Measurements from ENCODE around the gene RASAL3.
"Not testable (repeated sequence)": the region's sequence is repeated elsewhere in the genome, so short reads cannot be mapped to it uniquely, and the experiment has no call there.

Gene RASAL3

GRCh38 chr19:15473821-15474220 lies 9.5 kb upstream of the RASAL3 start:
- not testable (repeated sequence) for DNase-seq (ENCODE audit: low spot score)

DNA sequence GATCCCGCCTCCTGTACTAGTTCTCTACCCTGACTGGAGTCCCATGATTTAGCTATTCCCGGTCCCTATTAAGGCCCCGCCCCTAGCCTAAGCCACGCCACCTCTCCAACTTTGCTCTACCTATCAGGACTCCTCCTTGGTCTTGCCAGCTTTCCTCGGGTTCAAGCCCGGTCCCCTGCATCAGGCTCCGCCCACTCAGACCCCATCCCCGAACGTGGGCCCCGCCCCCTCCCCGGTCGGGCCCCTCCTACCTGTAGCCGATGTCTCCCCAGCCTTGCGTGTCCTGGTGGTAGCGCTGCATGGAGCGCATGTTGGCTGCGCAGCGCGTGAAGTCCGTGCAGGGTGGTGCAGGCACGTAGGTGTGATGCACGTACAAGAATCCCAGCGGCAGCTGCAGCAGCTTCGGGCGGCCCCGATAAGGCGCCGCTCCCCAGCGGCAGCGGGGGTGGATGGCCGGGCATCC lies 7.3 kb upstream of the RASAL3 start:
- DNase-seq (ENCODE audit: low spot score): no peak

- no peak for DNase-seq (ENCODE audit: low spot score)
Observed at GRCh38 chr19:15469513-15470297, 5.4 kb upstream of the RASAL3 start.

GRCh38 chr19:15468675-15469512 lies 4.5 kb upstream of the RASAL3 start:
- no peak for DNase-seq (ENCODE audit: low spot score)

DNA sequence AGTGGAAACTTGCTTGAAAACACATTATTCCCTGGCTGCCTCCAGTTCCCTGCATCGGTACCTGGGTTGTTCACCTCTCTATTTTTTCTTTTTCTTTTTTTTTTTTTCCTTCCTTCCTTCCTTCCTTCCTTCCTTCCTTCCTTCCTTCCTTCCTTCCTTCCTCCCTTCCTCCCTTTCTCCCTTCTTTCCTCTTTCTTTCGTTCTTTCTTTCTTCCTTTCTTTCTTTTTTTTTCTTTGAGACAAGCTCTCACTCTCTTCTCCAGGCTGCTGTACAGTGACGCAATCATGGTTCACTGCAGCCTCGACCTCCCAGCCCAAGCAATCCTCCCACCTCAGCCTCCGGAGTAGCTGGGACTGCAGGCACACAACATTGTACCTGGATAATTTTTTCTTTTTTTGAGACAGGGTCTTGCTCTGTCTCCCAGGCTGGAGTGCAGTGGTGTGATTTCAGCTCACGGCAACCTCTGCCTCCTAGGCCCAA lies 3.4 kb upstream of the RASAL3 start:
- no peak for DNase-seq (ENCODE audit: low spot score)

DNA sequence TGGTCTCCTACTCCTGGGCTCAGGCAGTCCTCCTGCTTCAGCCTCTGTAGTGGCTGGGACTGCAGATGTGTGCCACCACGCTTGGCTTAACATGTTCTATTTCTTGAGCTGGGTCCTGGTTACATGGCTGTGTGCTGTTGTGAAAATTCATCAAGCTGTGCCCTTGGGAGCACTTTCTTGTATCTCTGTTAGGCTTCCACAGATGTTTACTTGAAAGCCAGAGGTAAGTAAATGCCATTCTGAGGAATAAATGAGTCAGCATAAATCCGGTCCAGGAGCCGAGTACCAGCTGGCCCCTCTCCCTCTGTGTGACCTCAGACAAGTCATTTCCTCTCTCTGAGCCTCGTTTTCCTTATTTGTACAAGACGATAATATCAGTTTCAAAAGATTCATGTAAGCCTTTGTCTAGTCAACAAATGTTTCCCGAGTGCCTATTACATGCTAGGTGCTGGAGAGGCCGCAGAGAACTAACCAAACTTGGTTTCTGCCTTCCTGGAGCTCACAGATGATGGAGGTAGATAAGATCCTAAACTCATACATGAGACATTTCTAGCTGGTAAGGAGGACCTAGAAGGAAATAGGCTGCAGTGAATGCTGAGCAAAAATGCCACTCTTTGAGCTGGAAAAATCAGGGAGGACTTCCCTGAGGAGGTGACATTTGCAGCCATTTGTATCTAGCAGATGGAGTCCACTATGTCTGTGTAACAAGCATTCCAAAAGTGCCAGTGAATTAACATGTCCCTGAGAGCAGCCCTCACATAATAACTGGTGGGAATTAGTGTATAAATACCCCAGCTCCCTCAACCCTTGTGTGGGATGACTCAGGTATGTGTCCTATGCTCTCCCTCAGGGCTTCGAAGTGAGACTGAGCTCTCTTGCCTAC lies 2.7 kb upstream of the RASAL3 start:
- DNase-seq (ENCODE audit: low spot score): no peak

DNA sequence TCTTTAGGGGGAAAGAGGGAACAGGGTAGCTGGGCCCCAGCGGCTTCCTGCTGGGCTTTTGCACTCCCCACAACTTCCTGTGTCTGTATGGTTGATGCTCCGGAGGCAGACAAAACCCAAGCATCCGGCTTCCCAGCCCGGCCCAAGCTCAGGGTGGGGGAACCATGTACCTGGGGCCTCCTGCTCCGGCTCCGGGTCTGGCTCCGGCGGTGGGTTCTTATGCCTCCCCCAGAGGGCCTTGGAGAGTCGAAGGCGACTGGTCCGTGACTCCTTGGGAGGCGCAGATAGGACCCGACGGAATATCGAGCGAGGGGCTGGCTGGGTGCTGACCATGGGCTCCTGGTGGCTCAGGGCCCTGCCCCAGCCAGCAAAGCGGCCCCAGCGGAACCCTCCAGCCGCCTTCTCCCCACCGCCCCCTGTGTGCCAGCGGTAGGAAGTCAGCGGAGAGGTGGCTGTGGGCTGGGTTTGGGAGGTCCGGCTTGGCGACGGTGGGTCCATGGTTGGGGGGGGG lies 428 bp downstream of the RASAL3 start:
- no peak for DNase-seq (ENCODE audit: low spot score)

DNA sequence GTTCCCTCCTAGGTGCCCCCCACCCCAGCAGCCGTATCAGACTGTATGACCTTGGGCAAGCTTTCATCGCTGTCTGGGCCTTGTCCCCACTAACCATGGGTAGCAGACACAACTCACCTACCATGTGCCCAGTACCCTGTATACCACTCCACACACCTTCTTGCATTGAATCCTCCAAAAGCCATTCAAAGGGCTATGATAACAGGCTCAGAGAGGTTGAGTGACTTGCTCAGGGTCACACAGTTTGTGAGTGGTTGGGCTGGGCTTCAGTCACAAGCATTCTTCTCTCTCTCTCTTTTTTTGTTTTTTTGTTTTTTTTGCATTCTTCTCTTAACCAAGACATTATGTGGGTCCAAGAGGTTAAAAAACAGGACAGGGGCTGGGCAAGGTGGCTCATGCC lies 2.6 kb downstream of the RASAL3 start:
- DNase-seq (ENCODE audit: low spot score): no peak

DNA sequence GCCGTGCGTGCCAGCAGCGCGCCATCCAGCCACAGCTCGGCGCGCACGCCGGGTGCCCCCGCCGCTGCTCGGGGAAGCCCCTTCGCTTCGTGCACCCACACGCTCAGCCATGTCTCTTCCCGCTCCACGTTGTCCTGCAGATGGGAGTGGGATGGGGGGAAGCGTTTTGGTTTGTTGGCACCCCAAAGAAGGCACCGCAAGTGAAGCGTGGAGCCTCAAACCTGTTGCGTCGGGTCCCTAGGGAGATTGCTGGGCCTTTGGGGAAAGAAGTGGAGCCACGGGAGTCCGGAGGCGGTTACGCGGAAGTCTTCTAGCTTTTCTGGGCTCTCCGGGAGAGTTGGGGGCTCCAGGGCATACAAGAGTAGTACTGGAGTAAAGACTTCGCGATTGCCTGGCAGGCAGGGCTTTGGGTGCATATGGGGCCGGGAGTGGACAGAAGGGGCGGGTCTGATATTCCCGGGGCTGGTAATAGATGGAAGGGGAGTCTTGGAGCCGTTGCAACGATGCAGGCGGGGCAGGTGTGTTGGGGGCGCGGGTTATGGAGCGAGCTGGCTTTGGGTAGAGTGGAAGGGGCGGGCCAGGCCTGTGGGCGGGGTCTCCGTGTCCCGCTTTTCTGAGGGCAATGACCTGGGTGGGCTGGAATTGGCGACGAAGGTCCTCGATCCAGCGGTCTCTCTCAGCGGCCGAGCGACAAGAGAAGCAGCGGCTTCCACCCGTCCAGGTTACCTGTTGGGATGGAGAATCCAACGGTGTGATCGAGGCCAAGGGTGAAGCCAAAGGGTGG lies 6.5 kb downstream of the RASAL3 start:
- DNase-seq (ENCODE audit: low spot score): no peak

GRCh38 chr19:15456871-15457700 lies 7.3 kb downstream of the RASAL3 start:
- no peak for DNase-seq (ENCODE audit: low spot score)

DNA sequence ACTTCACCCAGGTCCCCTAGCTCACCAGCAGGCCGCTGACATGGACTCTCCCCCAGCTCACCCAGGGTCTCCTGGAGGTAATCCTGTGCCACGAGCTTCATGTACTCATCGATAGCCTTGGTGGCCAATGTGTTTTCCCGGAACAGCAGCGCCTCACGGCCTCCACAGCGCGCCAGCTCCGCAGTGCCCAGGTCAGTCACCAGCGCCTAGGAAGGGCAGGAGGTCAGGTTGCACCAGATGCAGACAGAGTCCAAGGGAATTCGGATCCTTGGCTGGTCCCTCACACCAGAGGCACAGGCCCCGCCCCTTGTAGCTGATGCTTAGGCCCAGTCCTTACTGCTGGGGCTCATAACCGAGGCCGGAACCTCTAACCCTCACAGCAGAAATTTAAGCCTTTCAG lies 7.9 kb downstream of the RASAL3 start:
- DNase-seq (ENCODE audit: low spot score): no peak

- DNase-seq (ENCODE audit: low spot score): no peak
Observed at GRCh38 chr19:15455996-15456395, 8.3 kb downstream of the RASAL3 start.

GRCh38 chr19:15453906-15454860 lies 10.2 kb downstream of the RASAL3 start:
- DNase-seq (ENCODE audit: low spot score): no peak

- DNase-seq (ENCODE audit: low spot score): no peak
Observed at GRCh38 chr19:15453091-15453578, 11.2 kb downstream of the RASAL3 start.

- DNase-seq (ENCODE audit: low spot score): no peak
Observed at GRCh38 chr19:15452111-15453047, 12.0 kb downstream of the RASAL3 start.

GRCh38 chr19:15450528-15450890 lies 13.8 kb downstream of the RASAL3 start:
- DNase-seq (ENCODE audit: low spot score): no peak
